NCI-H128 (cell line): Measurements from ENCODE around the gene SPATA45.

Source experiments
- DNase-seq: peaks from one replicate; lab custom pipeline; 2025; ENCODE audit not compliant: unreplicated experiment; lab: John Stamatoyannopoulos, UW

The SPATA45 gene

DNA sequence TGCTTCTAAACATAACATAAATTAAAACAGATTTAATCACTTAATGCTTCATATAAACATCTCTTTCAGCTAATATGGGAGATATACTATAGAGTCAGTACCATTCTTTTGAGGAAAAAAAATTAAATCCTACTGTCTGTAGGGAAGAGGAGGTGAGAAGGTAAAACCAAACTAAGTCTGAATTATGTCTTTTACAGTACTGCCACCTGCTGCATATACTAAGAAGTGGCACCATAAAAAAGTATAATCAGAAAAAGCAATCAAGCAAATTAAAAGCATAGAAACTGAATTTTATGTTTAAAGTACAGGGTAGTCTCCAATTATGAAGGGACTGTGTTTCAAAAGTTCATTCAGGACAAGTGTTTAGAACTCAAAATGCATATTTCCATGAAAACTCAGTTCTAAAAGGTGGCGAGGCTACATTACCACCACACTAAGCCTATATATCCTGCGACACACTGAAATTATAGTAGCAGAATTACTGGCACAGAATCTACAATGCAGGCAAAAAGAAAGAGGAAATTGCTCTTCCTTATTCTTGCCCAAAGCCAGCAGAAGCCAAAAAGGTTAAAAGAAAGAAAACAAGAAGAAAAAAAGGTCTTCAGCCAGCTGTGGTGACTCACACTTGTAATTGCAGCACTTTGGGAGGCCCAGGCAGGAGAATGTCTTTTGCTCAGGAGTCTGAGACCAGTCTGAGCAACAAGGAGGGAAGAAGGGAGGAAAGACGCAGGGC is 64.9 kb downstream of the SPATA45 start:
- DNase-seq: no peak

DNA sequence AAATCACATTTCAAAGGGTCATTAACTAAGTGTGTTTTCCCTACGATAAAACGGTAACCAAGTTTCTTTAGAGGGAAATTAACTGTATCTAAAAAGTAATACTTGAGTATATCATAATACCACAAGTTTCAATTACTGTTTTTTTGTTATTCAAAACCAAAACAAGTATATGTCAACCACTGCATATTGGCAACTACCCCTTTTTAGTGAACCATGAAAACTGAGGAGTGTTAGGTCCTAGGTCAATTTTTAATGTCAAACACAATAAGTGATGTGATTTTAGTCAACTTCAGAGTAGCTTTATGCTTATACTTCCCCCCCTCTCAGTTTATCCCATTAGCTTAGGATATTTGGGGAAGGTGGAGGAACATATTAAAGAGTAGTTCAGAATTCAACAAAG is 66.2 kb downstream of the SPATA45 start:
- no peak for DNase-seq

DNA sequence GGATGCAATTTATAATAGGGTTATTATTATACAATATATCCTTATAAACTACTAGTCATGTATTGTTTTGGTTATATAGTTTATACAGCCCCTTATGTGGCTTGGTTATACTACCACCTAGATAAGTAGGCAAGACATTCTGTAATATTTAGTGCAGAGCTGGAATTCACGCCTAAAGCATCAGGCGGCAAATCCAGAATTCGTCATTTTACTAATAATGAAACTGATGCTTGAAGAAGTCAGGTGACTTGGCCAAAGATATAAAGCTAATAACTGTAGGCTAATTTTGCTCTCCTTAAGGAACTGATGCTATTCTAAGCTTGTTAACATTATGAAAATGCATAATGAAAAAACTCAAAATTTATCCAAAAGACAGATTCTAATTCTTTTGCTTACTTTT is 66.7 kb downstream of the SPATA45 start:
- DNase-seq: no peak
